ENCODE measurements around the gene IL34.
"Not testable (repeated sequence)": the region's sequence is repeated elsewhere in the genome, so short reads cannot be mapped to it uniquely, and the experiment has no call there.

- TF ChIP-seq CTCF (conservative IDR thresholded peaks at IDR 0.05; ENCODE audit: low read length); EZH2phosphoT487 (IDR thresholded peaks at IDR 0.05; ENCODE audit: borderline replicate concordance, low read depth, low read length): not testable (repeated sequence)
Observed at GRCh38 chr16:70670938-70671337, 24.6 kb downstream of the IL34 start.

Measured in OCI-LY7 (cell line).